ENCODE data around the gene CLCN2. TPM values are rescaled to one million over a fixed set of nuclear protein-coding genes. Genes with fewer than 3 reads are reported as not detected.

CLCN2 gene
- total and polyA plus RNA-seq, 2 experiments from 2014 or later, result 11.9 to 12.3 TPM

- Histone ChIP-seq H3K79me2 (peaks cover 38% of the 10 kb centered on the region), H3K36me3 (replicated peaks; ENCODE audit: insufficient read depth, low read depth) (no peaks in the 10 kb centered on the region), H4K20me1 (ENCODE audit: insufficient read depth, poor library complexity, severe bottlenecking) (peaks cover 27% of the 10 kb centered on the region), H3K9me3 (ENCODE audit: low read depth) (no peaks in the 10 kb centered on the region), H3K4me2 (peak overlapping the region; percentile 75), H3K27me3 (no peaks in the 10 kb centered on the region), H2AFZ (peak overlapping the region; percentile 80), H3K4me1 (ENCODE audit: insufficient read depth) (peaks cover 16% of the 10 kb centered on the region), H3K9me2 (replicated peaks; ENCODE audit: insufficient read depth) (no peaks in the 10 kb centered on the region), H3K4me3 (peak overlapping the region; percentile 82), H3K27ac (peak overlapping the region; percentile 100)
- TF ChIP-seq EZH2 (IDR thresholded peaks at IDR 0.05; ENCODE audit: borderline replicate concordance) (no peak), EZH2phosphoT487 (IDR thresholded peaks at IDR 0.05; ENCODE audit: low read depth, severe bottlenecking, unreplicated experiment) (no peak)
- TF ChIP-seq, protein P1, sequence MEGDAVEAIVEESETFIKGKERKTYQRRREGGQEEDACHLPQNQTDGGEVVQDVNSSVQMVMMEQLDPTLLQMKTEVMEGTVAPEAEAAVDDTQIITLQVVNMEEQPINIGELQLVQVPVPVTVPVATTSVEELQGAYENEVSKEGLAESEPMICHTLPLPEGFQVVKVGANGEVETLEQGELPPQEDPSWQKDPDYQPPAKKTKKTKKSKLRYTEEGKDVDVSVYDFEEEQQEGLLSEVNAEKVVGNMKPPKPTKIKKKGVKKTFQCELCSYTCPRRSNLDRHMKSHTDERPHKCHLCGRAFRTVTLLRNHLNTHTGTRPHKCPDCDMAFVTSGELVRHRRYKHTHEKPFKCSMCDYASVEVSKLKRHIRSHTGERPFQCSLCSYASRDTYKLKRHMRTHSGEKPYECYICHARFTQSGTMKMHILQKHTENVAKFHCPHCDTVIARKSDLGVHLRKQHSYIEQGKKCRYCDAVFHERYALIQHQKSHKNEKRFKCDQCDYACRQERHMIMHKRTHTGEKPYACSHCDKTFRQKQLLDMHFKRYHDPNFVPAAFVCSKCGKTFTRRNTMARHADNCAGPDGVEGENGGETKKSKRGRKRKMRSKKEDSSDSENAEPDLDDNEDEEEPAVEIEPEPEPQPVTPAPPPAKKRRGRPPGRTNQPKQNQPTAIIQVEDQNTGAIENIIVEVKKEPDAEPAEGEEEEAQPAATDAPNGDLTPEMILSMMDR (IDR thresholded peaks at IDR 0.05; ENCODE audit: poor library complexity), result no peak
- under 1% methylated on average over 41 of the region's 77 CpGs for WGBS (ENCODE audit: low lambda C conversion rate, missing lambda C conversion rate)
- DNase-seq (ENCODE audit: low spot score), result peak; percentile 94
Measured at GRCh38 chr3:184335661-184336546, 25.5 kb downstream of the CLCN2 start.

DNA sequence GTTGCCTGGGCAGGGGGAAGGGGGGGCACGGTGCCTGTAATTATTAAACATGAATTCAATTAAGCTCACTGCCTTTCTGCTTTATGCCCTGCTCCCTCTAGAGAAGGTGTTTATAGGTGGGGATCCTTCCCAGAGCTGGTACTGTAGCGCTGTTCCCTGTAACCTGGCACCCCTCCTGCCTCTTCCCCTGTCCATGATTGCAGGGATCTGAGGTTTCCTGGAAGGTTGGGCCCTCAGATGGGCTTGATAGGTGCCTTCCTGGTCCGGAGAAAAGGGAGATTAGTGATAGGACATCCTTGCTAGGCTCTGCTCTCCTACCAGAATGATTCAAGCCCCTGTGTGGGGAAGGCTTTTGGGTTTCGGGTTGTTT, 26.1 kb downstream of the CLCN2 start:
- Histone ChIP-seq H3K79me2 (peaks cover 34% of the 10 kb centered on the region), H3K36me3 (replicated peaks; ENCODE audit: insufficient read depth, low read depth) (no peaks in the 10 kb centered on the region), H3K4me1 (ENCODE audit: insufficient read depth) (peaks cover 16% of the 10 kb centered on the region), H3K4me3 (peak overlapping the region; percentile 82), H3K27ac (peak overlapping the region; percentile 100), H3K9me3 (ENCODE audit: low read depth) (no peaks in the 10 kb centered on the region), H3K4me2 (peak overlapping the region; percentile 75), H3K9me2 (replicated peaks; ENCODE audit: insufficient read depth) (no peaks in the 10 kb centered on the region), H3K27me3 (no peaks in the 10 kb centered on the region), H2AFZ (peak overlapping the region; percentile 80), H4K20me1 (ENCODE audit: insufficient read depth, poor library complexity, severe bottlenecking) (peaks cover 31% of the 10 kb centered on the region)
- TF ChIP-seq EZH2 (IDR thresholded peaks at IDR 0.05; ENCODE audit: borderline replicate concordance), result no peak
- TF ChIP-seq, protein P1 (IDR thresholded peaks at IDR 0.05; ENCODE audit: poor library complexity), result no peak
- TF ChIP-seq EZH2phosphoT487 (IDR thresholded peaks at IDR 0.05; ENCODE audit: low read depth, severe bottlenecking, unreplicated experiment), result no peak
- no peak for DNase-seq (ENCODE audit: low spot score)
- 65% methylated on average over 4 of the region's 4 CpGs for WGBS (ENCODE audit: low lambda C conversion rate, missing lambda C conversion rate)

DNA sequence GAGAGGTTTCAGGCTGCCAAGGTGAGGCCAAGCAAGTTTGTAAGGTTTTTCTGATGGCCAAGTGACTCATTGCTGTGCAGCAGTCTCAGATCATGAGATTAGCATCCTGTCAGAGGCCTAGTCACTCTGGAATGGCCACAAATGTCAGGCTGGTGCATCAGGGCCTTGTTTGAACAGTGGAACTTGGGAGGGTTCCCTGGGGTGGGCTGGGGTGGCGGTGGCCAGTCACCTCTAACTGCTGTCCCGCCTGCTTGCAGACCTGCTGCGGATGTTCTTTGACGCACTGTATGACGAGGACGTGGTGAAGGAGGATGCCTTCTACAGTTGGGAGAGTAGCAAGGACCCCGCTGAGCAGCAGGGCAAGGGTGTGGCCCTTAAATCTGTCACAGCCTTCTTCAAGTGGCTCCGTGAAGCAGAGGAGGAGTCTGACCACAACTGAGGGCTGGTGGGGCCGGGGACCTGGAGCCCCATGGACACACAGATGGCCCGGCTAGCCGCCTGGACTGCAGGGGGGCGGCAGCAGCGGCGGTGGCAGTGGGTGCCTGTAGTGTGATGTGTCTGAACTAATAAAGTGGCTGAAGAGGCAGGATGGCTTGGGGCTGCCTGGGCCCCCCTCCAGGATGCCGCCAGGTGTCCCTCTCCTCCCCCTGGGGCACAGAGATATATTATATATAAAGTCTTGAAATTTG, 26.8 kb downstream of the CLCN2 start:
- no peak overlapping the region for H3K4me2 ChIP-seq
- peaks cover 16% of the 10 kb centered on the region for H3K4me1 ChIP-seq (ENCODE audit: insufficient read depth)
- 91% methylated on average over 14 of the region's 15 CpGs for WGBS (ENCODE audit: low lambda C conversion rate, missing lambda C conversion rate)
- H3K4me3 ChIP-seq, result no peak overlapping the region
- no peaks in the 10 kb centered on the region for H3K36me3 ChIP-seq (replicated peaks; ENCODE audit: insufficient read depth, low read depth)
- no peaks in the 10 kb centered on the region for H3K9me2 ChIP-seq (replicated peaks; ENCODE audit: insufficient read depth)
- no peaks in the 10 kb centered on the region for H3K9me3 ChIP-seq (ENCODE audit: low read depth)
- peak; percentile 52 for DNase-seq (ENCODE audit: low spot score)
- H4K20me1 ChIP-seq (ENCODE audit: insufficient read depth, poor library complexity, severe bottlenecking), result peaks cover 35% of the 10 kb centered on the region
- peak overlapping the region; percentile 100 for H3K27ac ChIP-seq
- peaks cover 29% of the 10 kb centered on the region for H3K79me2 ChIP-seq
- TF ChIP-seq EZH2phosphoT487 (IDR thresholded peaks at IDR 0.05; ENCODE audit: low read depth, severe bottlenecking, unreplicated experiment), result no peak
- no peak for TF ChIP-seq EZH2 (IDR thresholded peaks at IDR 0.05; ENCODE audit: borderline replicate concordance)
- TF ChIP-seq, protein P1 (IDR thresholded peaks at IDR 0.05; ENCODE audit: poor library complexity), result no peak
- no peaks in the 10 kb centered on the region for H3K27me3 ChIP-seq
- no peak overlapping the region for H2AFZ ChIP-seq
